Stimulated activated CD8-positive, alpha-beta memory T cell treated with anti-CD3 and anti-CD28 coated beads, Interleukin-12 subunit alpha, Interleukin-12 subunit beta, amount 100 ng/mL, for 1 hour (primary cell): ENCODE results near the gene KCTD16.

Experiments
- DNase-seq: peaks from one replicate; pipeline ENCODE4 v3.0.0-alpha.2; 2020; ENCODE audit warnings: low read depth

KCTD16 gene

GRCh38 chr5:144207875-144208444, 37.3 kb downstream of the KCTD16 start:
- DNase-seq, result no peak

DNA sequence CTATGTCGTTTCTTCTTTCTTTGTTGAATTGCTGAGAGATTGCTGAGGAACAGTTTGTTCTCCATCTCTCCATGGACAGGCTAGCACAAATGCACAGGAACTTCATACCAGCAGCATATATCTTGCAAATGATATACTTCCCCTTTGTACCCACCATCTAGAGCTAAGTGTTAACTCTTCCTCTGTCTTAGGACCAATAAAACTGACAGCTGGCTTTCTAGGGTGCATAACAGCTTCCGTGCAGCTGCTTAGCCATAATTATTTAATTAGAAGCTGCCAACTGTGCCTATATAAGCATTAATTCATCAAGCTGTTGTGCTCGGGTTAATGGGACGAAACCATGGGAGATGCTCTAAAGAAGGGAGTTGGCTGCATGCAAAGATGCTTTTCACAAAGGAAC, 38.7 kb downstream of the KCTD16 start:
- DNase-seq, result no peak

DNA sequence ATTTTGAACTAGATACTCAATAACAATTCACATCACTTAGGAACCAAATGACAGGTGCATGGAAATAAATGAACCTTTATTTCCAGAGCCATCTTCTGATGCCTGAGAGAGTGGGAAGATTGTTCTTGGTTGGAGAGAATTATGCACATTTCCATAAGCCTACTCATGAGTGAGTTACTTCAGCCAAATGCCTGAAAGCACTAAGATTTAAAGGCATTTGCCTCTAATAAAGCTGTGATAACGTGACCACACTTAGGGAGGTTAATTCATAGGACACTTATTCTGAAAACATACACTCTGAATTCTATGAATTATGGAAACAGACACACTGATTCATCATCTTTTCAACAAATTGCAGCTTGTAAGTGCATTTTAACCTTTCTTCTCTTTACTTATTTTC, 40.0 kb downstream of the KCTD16 start:
- no peak for DNase-seq

DNA sequence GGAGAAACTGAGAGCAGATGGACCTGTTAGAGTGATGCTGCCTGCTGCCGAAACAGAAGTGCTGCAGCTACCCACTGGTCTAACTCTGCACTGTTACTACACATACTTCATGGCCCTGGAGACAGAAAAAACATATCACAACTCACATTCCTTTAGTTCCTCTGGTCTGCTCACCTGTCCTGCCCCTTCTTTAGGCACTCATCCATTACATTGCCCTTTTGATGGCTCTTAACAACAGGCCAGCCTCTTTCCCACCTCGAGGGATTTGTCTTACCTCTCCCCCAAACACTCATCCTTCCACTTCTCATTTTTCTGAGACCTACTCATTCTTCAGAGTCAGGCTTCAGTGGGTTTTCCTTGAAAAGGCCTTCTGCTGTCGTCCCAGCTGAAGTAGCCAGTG, 49.2 kb downstream of the KCTD16 start:
- no peak for DNase-seq

DNA sequence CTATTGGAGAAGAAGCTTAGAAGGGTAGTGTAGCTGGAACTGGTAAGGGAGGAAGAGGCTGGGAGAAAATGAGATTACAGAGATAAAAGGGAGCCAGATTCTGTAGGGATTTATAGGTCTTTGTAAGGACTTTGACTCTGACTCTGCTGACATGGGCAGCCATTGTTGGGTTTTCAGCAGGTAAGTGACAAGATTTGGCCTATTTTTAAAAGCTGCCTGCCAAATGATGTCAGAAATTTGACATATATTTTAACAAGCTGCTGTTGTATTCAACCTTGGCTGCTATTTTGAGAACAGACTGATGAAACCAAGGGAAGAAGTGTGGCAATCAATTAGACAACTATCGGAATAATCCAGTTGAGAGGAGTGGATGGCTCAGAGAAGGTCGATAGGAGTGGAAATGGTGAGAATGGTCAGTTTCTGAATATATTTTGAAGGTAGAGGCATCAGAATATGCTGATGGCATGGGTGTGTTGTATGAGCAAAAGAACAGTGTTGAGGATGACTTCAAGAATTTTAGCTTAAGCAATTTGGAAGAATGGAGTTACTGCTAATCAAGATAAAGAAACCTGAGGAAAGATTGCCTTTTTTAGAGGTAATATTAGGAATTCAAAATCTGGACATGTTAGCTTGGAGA, 56.8 kb downstream of the KCTD16 start:
- no peak for DNase-seq

DNA sequence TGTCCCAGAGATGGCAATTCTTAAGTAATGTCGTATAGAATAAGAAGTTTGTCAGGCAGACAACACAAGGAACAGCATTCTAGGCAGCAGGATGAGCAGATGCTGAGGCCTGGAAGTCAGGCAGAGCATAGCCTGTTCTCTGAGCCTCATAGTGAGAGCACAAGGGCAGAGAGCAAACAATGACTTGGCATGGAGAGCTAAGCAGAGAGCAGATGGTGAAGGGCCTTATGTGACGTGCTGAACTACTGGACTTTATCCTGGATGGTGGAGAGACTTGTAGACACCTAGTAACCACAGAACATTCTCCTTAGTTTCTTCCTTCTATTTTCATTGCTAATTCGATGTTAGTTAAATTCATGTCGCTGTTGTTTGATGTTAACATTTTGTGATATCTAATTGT, 60.1 kb downstream of the KCTD16 start:
- DNase-seq, result no peak

DNA sequence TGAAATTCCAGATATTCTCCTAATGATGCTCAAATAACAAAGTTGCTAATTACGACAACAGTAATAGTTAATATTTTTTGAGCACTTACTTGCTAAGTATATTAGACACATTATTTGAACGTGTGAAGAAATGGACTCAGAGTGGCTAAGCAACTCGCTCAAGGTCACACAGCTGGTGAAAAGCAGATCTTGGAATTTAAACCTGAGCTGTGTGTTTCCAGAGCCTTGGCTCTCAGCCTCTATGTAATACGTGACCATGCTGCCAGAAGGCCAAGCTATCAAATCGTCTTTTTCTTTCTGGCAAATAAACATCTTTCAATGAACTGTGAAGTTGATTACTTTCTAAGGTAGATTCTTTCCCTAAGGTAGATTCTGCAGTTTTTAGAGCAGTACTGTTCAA, 61.6 kb downstream of the KCTD16 start:
- DNase-seq, result no peak

- DNase-seq, result no peak
These were observed 65.8 kb downstream of the KCTD16 start for GRCh38 chr5:144236499-144236898.

- DNase-seq, result no peak
These were observed 67.2 kb downstream of the KCTD16 start for GRCh38 chr5:144237851-144238250.

DNA sequence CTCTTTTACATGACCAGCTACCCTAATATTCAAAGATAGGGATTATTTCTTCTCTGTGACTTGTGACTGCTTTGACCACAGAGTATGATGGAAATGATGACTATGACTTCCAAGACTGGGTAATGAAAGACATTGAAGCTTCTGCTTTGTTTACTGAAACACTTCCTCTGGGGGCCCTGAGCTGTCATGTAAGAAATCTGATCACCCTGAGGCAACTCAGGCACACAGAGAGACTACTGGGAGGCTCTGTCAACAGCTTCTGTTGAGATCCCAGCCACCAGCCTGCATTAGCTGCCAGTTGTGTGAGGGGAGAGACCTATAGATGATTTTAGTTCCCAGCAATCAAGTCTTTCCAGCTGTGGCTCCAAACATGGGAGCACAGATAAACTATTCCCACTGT, 76.5 kb downstream of the KCTD16 start:
- no peak for DNase-seq

GRCh38 chr5:144248015-144248414, 77.3 kb downstream of the KCTD16 start:
- no peak for DNase-seq

DNA sequence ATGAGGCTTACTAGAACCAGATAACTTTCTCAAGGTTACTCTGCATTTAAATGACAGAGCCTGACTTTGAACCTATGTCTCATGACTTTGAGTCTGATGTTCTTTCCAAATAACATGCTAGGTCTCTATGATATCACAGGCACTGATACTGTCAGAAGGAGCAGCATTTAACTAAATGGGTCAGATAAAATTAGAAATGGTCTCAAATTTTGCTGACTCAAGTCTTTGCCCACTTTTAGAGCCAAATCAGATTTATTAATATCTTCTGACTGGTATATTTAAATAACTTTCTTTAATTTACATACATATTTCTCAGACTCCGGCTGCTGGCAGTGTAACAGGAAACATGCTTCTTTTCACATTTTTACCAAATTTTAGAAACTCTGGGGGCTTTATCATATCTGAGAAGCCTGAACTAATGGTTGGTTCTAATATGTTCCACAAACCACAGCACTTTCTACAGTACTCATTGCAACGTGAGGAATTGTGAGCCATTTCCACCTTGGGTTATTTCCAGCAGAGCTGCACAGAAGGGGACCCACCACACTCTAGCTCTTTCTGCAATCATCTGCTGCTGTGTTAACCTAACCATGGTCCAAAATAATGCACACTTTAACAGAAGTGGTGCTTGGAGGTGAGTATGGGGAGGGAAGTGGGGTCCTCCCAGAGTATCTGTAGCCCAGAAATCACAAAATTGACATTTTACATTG, 79.2 kb downstream of the KCTD16 start:
- DNase-seq, result no peak

DNA sequence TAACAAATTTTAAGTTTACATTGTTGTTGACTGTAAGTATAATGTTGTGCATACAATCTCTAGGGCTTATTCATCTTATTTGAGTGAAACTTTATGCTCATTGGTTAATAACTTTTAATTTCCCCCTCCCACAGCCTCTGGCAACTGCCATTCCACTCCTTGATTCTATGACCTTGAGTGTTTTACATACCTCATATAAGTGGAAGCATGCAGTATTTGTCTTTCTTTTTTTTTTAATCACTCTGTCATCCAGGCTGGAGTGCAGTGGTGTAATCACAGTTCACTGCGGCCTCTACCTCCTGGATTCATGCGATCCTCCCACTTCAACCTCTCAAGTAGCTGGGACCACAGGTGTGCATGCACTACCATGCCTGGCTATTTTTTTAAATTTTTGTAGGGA, 83.9 kb downstream of the KCTD16 start:
- DNase-seq, result no peak

GRCh38 chr5:144260121-144260520, 89.4 kb downstream of the KCTD16 start:
- no peak for DNase-seq

DNA sequence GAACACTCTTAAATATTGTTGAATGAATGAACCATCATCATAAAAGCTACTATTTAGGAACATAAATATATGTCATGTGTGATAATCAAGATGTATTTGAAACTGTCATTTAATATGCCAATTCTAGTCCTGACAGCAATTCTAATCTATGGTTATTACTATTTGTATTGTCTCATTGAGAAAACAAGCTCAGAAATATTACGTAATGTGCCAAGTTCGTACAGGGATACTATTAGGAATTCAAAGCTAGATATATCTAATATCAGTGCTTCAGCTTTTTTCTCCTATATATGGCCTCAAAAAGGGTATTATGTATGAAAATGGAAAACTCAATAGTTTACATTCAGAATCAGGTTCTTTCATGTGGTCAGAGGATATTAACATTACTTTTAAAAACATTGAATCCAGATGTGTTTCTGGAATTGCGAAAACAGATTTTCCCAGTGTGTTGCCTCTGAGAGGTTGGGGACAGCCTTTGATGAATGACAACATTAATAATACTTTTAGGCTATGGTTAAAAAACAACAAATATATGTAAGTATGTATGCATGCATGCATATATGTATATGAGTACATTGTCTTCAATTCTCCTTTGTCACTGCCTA, 95.1 kb downstream of the KCTD16 start:
- no peak for DNase-seq

GRCh38 chr5:144267961-144268513, 97.4 kb downstream of the KCTD16 start:
- DNase-seq, result no peak

DNA sequence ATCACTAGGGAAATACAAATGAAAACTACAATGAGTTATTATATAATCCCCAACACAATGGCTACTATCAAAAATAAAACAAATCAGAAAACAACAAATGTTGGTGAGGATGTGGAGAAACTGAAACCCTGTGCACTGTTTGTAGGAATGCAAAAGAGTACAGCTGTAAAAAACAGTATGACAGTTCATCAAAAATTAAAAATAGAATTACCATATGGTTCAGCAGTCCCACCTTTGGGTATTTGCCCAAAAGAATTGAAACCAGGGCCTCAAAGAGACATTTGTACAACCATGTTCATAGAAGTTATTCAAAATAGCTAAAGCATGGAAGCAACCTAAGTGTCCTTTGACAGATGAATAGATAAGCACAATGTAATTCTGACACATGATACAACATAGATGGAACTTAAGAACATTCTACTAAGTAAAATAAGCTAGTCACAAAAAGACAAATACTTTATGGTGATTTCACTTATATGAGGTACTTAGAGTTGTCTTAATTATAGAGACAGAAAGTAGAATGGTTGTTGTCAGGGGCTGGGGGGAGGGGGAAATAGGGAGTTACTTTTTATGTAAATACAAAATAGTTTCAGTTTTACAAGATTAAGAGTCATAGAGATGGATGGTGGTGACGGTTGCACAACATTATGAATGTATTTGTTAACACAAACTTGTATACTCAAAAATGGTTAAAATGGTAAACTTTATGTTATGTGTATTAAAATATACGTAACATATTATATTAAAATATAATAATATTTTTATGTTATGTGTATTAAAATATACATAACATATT, 102.8 kb downstream of the KCTD16 start:
- no peak for DNase-seq

GRCh38 chr5:144275329-144275728, 104.7 kb downstream of the KCTD16 start:
- DNase-seq, result no peak

- no peak for DNase-seq
These were observed 105.6 kb downstream of the KCTD16 start for GRCh38 chr5:144276034-144276822.

DNA sequence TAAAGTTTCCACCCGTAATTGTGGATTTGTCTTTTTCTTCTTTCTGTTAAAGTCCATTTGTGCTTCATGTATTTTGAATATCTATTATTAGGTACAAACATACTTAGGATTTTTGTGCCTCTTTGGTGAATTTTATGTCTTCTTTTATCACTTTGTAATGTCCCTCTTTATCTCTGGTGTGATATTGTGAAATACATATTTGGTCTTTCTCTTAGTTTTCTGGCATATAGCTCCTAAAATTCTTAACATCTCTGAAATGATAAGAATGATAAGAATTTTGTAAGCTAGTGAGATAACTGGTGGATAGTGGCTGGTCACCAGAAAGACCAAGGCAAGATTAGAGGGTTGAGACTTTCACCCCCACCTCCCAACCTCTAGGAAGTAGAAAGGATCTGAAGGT, 111.1 kb downstream of the KCTD16 start:
- no peak for DNase-seq

GRCh38 chr5:144284036-144284435, 113.4 kb downstream of the KCTD16 start:
- DNase-seq, result no peak
